ENCODE data around the gene MYH7B.

MYH7B gene

DNA sequence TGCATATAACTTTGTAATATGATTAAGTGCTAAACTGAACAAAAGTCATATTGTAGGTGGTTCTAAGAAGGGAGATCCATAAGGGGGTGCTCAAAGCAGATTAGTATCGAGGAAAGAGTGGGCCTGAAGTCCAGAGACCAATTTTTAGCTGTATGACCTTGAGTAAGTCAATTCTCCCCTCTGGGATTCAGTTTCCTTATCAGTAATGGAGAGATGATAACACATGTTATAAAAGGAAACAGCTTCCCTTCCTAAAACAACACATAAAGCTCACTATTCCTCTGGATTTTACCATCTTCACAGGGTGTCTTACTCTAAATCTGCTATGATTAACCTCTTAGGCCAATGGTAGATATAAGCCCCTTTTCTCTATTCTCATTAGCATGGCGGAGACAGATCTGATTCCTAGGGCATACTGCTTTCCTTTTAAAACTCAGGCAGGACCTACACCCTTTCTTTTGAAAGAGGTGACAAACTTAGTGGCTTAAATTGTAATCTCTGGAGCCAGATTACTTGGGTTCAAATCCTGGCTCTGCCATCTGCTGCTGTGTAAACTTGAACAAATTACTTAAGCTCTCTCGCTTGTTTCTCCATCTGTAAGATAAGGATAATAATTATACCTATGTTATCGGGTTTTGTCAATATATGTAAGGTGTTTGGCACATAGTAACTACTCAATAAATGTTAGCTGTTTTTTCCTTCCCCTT, 39.8 kb upstream of the MYH7B start:
- no peak for TF ChIP-seq CTCF (IDR thresholded peaks at IDR 0.05; ENCODE audit: low read depth, low read length)
- TF ChIP-seq EZH2phosphoT487 (IDR thresholded peaks at IDR 0.05; ENCODE audit: low read depth): no peak
- Histone ChIP-seq H3K9me3 (ENCODE audit: insufficient read depth, low read length) (no peaks in the 10 kb centered on the region), H3K79me2 (ENCODE audit: low read length) (no peaks in the 10 kb centered on the region), H3K36me3 (replicated peaks; ENCODE audit: low read depth, low read length) (no peaks in the 10 kb centered on the region), H3K9ac (ENCODE audit: low read length) (no peak overlapping the region), H2AFZ (ENCODE audit: low read depth, low read length) (no peak overlapping the region), H3K4me3 (ENCODE audit: low read length) (no peak overlapping the region), H3K27ac (ENCODE audit: low read length) (no peak overlapping the region), H3K4me1 (ENCODE audit: low read length) (peaks cover 8% of the 10 kb centered on the region), H4K20me1 (ENCODE audit: insufficient read depth, low read length) (no peaks in the 10 kb centered on the region), H3K4me2 (ENCODE audit: low read length) (no peak overlapping the region), H3K27me3 (ENCODE audit: low read depth, low read length) (no peaks in the 10 kb centered on the region)

DNA sequence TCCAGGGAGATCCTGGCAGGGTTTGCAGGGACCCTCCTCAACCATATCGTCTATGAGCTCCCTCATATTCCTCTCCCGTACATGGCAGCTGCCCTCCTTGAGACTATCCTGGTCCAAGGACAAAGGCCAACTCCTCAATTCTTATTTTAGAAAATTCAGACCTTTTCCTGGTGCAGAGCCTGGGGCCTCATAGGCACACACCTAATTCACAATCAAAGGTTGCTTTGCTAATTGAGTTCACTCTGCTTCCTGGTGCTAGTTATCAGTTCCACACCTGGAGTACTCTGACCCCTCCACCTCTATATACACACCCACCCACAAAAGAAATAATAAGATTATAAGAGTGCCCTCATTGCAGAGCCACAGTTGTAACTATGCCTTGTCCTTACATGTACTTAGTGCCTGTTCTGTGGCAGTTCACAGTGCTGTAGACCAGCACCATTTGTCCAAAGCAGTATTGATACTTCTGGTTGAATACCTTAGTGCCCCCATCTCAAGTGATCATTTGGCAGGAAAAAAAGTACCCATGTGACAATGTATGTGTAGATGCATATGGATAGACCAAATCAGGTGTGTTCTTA, 38.8 kb upstream of the MYH7B start:
- Histone ChIP-seq H3K27me3 (ENCODE audit: low read depth, low read length) (no peaks in the 10 kb centered on the region), H3K4me1 (ENCODE audit: low read length) (peaks cover 8% of the 10 kb centered on the region), H3K9ac (ENCODE audit: low read length) (no peak overlapping the region), H3K4me3 (ENCODE audit: low read length) (no peak overlapping the region), H3K9me3 (ENCODE audit: insufficient read depth, low read length) (no peaks in the 10 kb centered on the region), H2AFZ (ENCODE audit: low read depth, low read length) (no peak overlapping the region), H3K27ac (ENCODE audit: low read length) (no peak overlapping the region), H3K79me2 (ENCODE audit: low read length) (no peaks in the 10 kb centered on the region), H3K36me3 (replicated peaks; ENCODE audit: low read depth, low read length) (no peaks in the 10 kb centered on the region), H3K4me2 (ENCODE audit: low read length) (no peak overlapping the region), H4K20me1 (ENCODE audit: insufficient read depth, low read length) (no peaks in the 10 kb centered on the region)
- TF ChIP-seq EZH2phosphoT487 (IDR thresholded peaks at IDR 0.05; ENCODE audit: low read depth): no peak
- TF ChIP-seq CTCF (IDR thresholded peaks at IDR 0.05; ENCODE audit: low read depth, low read length): no peak

DNA sequence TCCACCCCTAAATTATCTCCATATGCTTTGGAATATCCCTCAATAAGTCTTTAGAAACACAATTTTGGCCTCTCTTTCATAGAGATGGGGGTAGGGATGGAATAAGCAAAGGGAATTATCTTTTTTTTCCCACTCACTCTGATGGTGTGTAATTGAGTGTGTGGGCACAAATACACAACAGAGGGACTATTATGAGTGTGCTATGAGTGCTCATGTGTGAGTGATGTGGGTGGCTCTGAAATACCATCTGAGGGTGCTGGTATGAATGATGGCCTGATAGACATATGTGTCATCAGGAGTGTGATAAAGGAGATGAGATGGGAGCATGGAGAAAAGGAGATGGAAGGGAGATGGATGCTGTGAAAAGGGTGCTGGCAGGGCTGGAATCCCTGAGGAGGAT, 35.6 kb upstream of the MYH7B start:
- H3K4me2 ChIP-seq (ENCODE audit: low read length): no peak overlapping the region
- no peaks in the 10 kb centered on the region for H3K27me3 ChIP-seq (ENCODE audit: low read depth, low read length)
- H3K4me1 ChIP-seq (ENCODE audit: low read length): no peaks in the 10 kb centered on the region
- no peak overlapping the region for H3K9ac ChIP-seq (ENCODE audit: low read length)
- no peak overlapping the region for H3K27ac ChIP-seq (ENCODE audit: low read length)
- H3K4me3 ChIP-seq (ENCODE audit: low read length): no peak overlapping the region
- no peak overlapping the region for H2AFZ ChIP-seq (ENCODE audit: low read depth, low read length)
- H4K20me1 ChIP-seq (ENCODE audit: insufficient read depth, low read length): no peaks in the 10 kb centered on the region
- peaks cover 6% of the 10 kb centered on the region for H3K36me3 ChIP-seq (replicated peaks; ENCODE audit: low read depth, low read length)
- no peaks in the 10 kb centered on the region for H3K9me3 ChIP-seq (ENCODE audit: insufficient read depth, low read length)
- TF ChIP-seq CTCF (IDR thresholded peaks at IDR 0.05; ENCODE audit: low read depth, low read length) (no peak), EZH2phosphoT487 (IDR thresholded peaks at IDR 0.05; ENCODE audit: low read depth) (no peak)
- H3K79me2 ChIP-seq (ENCODE audit: low read length): no peaks in the 10 kb centered on the region

GRCh38 chr20:34921436-34921835, 34.2 kb upstream of the MYH7B start:
- Histone ChIP-seq H3K4me3 (ENCODE audit: low read length) (no peak overlapping the region), H3K9ac (ENCODE audit: low read length) (no peak overlapping the region), H3K79me2 (ENCODE audit: low read length) (no peaks in the 10 kb centered on the region), H4K20me1 (ENCODE audit: insufficient read depth, low read length) (no peaks in the 10 kb centered on the region), H3K36me3 (replicated peaks; ENCODE audit: low read depth, low read length) (peaks cover 11% of the 10 kb centered on the region), H3K4me1 (ENCODE audit: low read length) (no peaks in the 10 kb centered on the region), H2AFZ (ENCODE audit: low read depth, low read length) (no peak overlapping the region), H3K27ac (ENCODE audit: low read length) (no peak overlapping the region), H3K4me2 (ENCODE audit: low read length) (no peak overlapping the region), H3K27me3 (ENCODE audit: low read depth, low read length) (no peaks in the 10 kb centered on the region), H3K9me3 (ENCODE audit: insufficient read depth, low read length) (no peaks in the 10 kb centered on the region)
- TF ChIP-seq CTCF (IDR thresholded peaks at IDR 0.05; ENCODE audit: low read depth, low read length) (no peak), EZH2phosphoT487 (IDR thresholded peaks at IDR 0.05; ENCODE audit: low read depth) (no peak)
